Left renal pelvis (tissue), 4 donors: Measurements from ENCODE around the gene CKAP2L. TPM values are rescaled to one million over a fixed set of nuclear protein-coding genes. Genes with fewer than 3 reads are reported as not detected.
"Not testable (repeated sequence)": the region's sequence is repeated elsewhere in the genome, so short reads cannot be mapped to it uniquely, and the experiment has no call there.

Source experiments
- DNase-seq, 4 donors: peaks; one replicate each; pipeline ENCODE4 v3.0.0-alpha.2; 2013; ENCODE audit warnings: low read depth in 4 of 4, low spot score in 3 of 4
- polyA plus RNA-seq, 4 donors: library from polyadenylated mRNA; unstranded; fragments of 120-200 nt; gene quantifications; one replicate each; pipeline ENCODE4 v1.2.1, GENCODE V29; 2013; ENCODE audit not compliant: insufficient read length in 4 of 4

Gene CKAP2L
- polyA plus RNA-seq, 4 donors, result 13.4 to 18.8 (median 16.2) TPM

GRCh38 chr2:112728378-112729175, 35.8 kb downstream of the CKAP2L start:
- DNase-seq, result no peak

GRCh38 chr2:112728029-112728362, 36.4 kb downstream of the CKAP2L start:
- DNase-seq, result no peak

- DNase-seq, result no peak
These were observed 37.0 kb downstream of the CKAP2L start for GRCh38 chr2:112727276-112728028.

DNA sequence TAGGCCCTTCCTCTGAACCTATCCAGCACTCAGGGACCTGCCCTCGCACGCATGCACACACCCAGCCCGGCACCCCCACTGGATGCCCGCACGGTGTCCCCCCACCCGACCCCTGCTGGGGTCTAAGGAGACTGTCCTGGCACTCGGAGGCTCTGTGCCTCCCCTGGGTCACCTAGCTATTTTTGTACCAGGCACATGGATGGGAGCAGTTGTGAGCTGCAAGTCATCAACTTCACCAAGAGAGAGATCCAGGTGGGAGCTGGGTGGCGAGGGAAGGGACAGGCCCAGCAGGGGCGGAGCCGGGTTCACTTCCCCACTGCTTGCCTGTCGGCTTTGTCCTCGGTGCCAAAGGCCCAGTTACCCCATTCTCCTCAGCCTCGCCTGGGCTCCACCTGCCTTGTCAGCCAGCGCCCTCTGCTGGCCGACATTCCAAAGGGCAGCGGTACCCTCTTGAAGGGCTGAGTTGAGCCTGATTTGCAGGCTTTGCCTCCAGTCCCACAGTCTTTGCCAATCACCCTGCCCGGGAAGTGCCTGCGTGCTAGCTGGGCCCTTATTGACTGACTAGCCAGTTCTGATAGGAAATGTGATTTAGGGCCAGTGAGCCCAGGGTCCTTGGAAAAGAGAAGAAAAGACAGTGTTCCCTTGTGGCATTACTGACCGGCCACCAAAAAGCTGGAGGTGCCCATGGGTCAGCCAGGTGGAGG, 37.8 kb downstream of the CKAP2L start:
- peak; percentile 53 to 75 (median 66) for DNase-seq

DNA sequence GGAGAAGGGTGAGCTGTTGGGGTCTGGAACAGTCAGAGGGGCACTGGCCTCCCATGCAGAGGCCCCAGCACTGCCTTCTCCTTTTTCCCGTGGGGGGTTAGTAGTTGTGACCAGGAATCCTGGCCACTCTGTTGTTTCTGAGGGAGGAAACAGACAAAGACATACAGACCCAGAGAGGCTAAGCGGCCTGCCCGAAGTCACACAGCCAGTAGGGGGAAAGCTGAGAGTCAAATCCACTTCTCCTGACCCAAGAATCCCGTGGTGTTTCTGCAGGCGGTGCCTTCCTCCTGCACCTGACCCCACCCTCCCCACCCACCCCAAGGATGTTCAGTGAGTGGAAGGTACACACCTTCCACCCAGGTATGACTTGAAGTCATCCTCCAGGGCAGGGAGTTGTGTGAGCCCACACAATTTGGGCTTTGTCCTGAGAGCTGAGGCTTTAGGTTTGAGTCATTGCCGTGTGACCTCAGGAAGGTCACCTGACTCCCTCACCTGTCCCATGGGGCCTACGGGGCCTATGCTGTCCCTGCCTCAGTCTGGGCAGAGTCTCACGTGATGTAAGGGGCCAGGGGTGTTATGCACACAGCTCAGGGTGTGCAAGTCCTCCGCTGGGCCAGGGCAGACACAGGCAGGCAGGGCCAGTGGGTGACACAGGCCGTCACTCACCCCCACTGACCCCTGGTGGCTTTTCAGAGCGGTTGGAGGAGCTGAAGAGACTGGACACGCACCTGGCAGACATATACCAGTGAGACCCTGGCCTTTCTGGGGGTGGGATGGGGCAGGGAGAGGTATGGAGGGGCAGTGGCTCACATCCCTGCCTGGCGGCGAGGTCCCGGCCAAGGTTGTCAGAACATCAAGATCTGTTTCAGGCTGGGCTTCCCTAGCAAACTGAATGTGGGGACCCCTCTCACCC, 38.6 kb downstream of the CKAP2L start:
- DNase-seq, result no peak

DNA sequence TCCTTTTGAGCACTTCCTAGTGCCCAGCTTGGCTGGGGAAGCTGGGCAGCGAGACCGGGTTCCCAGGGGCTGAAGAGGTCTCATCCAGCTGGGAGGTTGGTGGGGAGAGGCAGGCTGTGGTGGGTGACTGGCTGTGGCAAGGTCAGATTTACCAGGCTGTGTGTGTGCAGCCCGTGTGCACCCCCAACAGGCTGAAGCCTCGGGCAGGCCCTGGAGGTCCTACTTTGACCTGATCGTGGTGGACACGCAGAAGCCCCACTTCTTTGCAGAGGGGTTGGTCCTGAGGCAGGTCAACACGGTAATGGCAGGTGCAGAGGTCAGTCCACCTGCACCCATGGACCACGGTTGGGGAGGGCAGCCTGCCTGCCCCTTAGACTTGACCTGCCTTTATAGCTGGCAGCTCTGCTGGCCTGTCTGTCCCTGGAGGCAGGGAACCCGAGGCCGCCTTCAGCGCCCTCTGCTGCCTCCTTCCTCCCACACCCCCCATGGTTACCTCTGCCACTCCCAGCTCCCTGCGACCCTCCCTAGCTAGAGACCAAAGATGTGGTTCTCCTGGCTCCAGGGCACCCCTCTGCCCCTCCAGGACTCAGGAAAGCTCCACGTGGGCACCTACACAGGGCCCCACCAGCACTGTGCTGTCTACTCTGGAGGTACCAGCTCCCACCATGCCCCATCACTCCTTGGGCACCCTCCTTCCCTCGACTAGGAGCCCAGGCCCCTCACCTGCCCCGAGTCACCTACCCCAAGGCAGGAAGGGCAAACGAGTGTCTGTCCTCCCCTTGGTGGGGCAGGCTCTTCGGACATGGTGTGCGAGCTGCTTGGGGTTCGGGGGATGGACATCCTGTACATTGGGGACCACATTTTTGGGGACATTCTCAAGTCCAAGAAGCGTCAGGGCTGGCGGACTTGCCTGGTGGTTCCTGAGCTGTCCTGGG, 39.6 kb downstream of the CKAP2L start:
- DNase-seq, result no peak

GRCh38 chr2:112723995-112724394, 40.4 kb downstream of the CKAP2L start:
- no peak for DNase-seq

DNA sequence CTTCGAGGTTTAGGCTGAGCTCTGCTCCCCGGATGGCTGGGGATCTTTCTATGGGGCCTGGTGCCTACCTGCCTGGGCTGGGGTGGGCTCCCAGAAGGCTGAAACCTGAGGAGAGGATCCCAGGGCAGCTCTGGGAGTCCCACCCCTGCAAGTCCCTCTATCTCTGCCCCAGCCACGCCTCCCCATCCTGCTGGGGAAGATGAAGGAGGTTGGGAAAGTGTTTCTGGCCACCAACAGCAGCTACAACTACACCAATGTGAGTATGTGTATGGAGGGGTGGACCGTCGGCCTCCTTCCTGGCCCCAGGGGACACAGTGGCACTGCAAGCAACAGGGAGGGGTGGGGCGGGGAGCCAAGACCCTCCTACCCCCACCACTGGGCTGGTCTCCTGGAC, 40.9 kb downstream of the CKAP2L start:
- DNase-seq, result no peak

- DNase-seq, result no peak
These were observed 41.4 kb downstream of the CKAP2L start for GRCh38 chr2:112722816-112723546.

GRCh38 chr2:112721819-112722522, 42.4 kb downstream of the CKAP2L start:
- no peak for DNase-seq

DNA sequence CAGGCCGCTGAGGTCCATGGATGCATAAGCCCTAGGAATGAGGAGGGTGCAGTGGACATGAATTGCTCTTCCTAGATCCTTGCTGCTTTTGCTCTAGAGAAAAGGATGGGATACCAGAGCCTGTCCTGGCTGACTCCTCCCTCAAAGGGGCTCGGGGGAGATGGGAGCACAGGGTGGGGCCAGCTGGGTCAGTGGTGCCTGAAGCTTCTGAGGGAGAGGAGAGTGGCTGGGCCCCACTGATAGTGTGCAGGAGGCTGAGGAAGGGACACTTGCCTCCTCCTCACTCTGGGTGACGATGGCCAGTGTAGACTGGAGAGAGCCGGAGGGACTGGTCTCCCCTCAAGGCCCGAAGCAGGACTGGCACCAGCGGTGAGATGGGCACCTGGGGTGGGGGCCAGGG, 43.6 kb downstream of the CKAP2L start, which contains the start of gene NT5DC4:
NT5DC4 (plus strand) TSS at position 236 of the 400 bp plus-strand sequence; CDS start at position 296, 60 bp downstream.
- no peak for DNase-seq

- DNase-seq, result no peak
These were observed 45.5 kb downstream of the CKAP2L start for GRCh38 chr2:112718863-112719370.

DNA sequence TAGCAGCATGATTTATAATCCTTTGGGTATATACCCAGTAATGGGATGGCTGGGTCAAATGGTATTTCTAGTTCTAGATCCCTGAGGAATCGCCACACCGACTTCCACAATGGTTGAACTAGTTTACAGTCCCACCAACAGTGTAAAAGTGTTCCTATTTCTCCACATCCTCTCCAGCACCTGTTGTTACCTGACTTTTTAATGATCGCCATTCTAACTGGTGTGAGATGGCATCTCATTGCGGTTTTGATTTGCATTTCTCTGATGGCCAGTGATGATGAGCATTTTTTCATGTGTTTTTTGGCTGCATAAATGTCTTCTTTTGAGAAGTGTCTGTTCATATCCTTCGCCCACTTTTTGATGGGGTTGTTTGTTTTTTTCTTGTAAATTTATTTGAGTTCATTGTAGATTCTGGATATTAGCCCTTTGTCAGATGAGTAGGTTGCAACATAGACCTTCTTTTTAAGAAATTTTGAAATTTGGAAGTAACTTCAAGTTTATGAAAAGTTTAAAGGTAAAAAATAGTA, 47.5 kb downstream of the CKAP2L start:
- not testable (repeated sequence) for DNase-seq

DNA sequence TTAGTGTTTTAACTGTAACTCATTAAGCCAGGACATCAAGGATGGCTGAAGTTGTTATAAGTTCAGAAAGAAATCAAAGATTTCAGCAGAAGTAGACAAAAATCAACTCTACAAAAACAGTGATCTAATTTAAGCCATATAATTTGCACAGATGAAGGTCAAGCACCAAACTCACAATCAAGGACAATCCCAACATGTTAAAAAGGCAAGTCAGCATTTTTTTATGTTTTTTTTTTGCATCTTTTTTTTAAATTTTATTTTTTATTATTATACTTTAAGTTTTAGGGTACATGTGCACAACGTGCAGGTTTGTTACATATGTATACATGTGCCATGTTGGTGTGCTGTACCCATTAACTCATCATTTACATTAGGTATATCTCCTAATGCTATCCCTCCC, 48.3 kb downstream of the CKAP2L start:
- DNase-seq, result not testable (repeated sequence)

GRCh38 chr2:112714836-112715631, 49.4 kb downstream of the CKAP2L start:
- DNase-seq, result no peak

GRCh38 chr2:112714331-112714730, 50.1 kb downstream of the CKAP2L start:
- no peak for DNase-seq

- no peak for DNase-seq
These were observed 50.5 kb downstream of the CKAP2L start for GRCh38 chr2:112713926-112714325.
